A549 (cell line): ENCODE data around the gene ST3GAL6. TPM values are rescaled to one million over a fixed set of nuclear protein-coding genes. Genes with fewer than 3 reads are reported as not detected.

ENCODE experiments used
- ATAC-seq, 2 experiments: fragments of 200-7000 bp in 1 of 2; fragments of >200 bp in 1 of 2; cut with Nextera tagmentation in 1 of 2; cut with Tn5 transposase in 1 of 2; 3 replicates each; pipeline versions ENCODE4 v1.8.0 to v1.9.1; 2018 to 2020; ENCODE audit warnings: mild to moderate bottlenecking in 1 of 2, moderate library complexity in 1 of 2
- CTCF ChIA-PET: fragments of 300-600 bp; sonication (Branson Sonifier 250); formaldehyde crosslinking; extraction: SDS; loops from one replicate; lab custom pipeline; 2021; ENCODE audit warnings: antibody characterized with exemption, inconsistent platforms; lab: Yijun Ruan, JAX
- POLR2A ChIA-PET: fragments of 350-600 bp; formaldehyde crosslinking; extraction: SDS; loops from one replicate; lab custom pipeline; 2021; ENCODE audit warnings: antibody characterized with exemption, inconsistent platforms; lab: Yijun Ruan, JAX
- DNase-seq, 2 experiments: peaks; one replicate each; pipeline versions ENCODE4 v3.0.0 to v3.0.0-alpha.2; 2011 to 2016; ENCODE audit warnings: low read depth in 1 of 2, low spot score in 1 of 2
- FAIRE-seq: peaks from 2 replicates; lab custom pipeline; 2011; peaks lifted over from hg19 to GRCh38; lab: Jason Lieb, UNC
- H3K27ac ChIP-seq, 2 experiments: fragments of >200 bp; sonication (Bioruptor Twin); formaldehyde crosslinking; 3 replicates each; pipeline ENCODE4 v1.5.1; 2016 to 2017
- H3K4me1 ChIP-seq: fragments of >200 bp; sonication (Bioruptor Twin); formaldehyde crosslinking; 3 replicates; pipeline ENCODE4 v1.6.1; 2016
- H3K4me2 ChIP-seq: fragments of >200 bp; sonication (Bioruptor Twin); formaldehyde crosslinking; 3 replicates; pipeline ENCODE4 v1.6.1; 2016
- H3K4me3 ChIP-seq: fragments of >200 bp; sonication (Bioruptor Twin); formaldehyde crosslinking; 3 replicates; pipeline ENCODE4 v1.5.1; 2016
- H3K9me3 ChIP-seq: fragments of >200 bp; sonication (Bioruptor Twin); formaldehyde crosslinking; 3 replicates; pipeline ENCODE4 v1.6.1; 2016
- ATOH8 ChIP-seq: fragments of 250-450 bp; sonication (Bioruptor Pico); IDR thresholded peaks from 2 replicates; pipeline ENCODE4 v1.5.0; 2020; ENCODE audit warnings: low read depth, mild to moderate bottlenecking, moderate library complexity
- CHD4 ChIP-seq: fragments of 200-600 bp; sonication (generic); IDR thresholded peaks from 2 replicates; pipeline ENCODE4 v1.6.1; 2016; ENCODE audit warnings: antibody characterized with exemption, mild to moderate bottlenecking, borderline replicate concordance
- E2F6 ChIP-seq: IDR thresholded peaks from 2 replicates; pipeline ENCODE4 v1.6.1; 2012; ENCODE audit warnings: low read depth, borderline replicate concordance
- EHMT2 ChIP-seq: fragments of 200-600 bp; sonication (generic); IDR thresholded peaks from 2 replicates; pipeline ENCODE4 v1.6.1; 2016; ENCODE audit warnings: antibody characterized with exemption, low read depth, mild to moderate bottlenecking, moderate library complexity
- EP300 ChIP-seq, 2 experiments: fragments of >200 bp; sonication (Bioruptor Twin); formaldehyde crosslinking; IDR thresholded peaks; 2 replicates in 1 of 2; 3 replicates in 1 of 2; pipeline ENCODE4 v1.6.1; 2016 to 2017
- ESRRA ChIP-seq: fragments of 150-350 bp; IDR thresholded peaks from 2 replicates; pipeline ENCODE4 v1.6.1; 2014; ENCODE audit warnings: mild to moderate bottlenecking, low read length, borderline replicate concordance
- FOSL2 ChIP-seq, 2 experiments: fragments of 450-650 bp in 1 of 2; fragments of >200 bp in 1 of 2; sonication (Bioruptor Twin) in 1 of 2; formaldehyde crosslinking; IDR thresholded peaks; 2 replicates each; pipeline versions ENCODE4 v1.5.0 to v1.6.1; 2016 to 2020; ENCODE audit warnings: mild to moderate bottlenecking in 1 of 2, moderate library complexity in 1 of 2
- FOXS1 ChIP-seq: fragments of 250-450 bp; sonication (Bioruptor Pico); IDR thresholded peaks from 2 replicates; pipeline ENCODE4 v1.5.0; 2020; ENCODE audit warnings: mild to moderate bottlenecking, moderate library complexity
- GATA3 ChIP-seq: IDR thresholded peaks from 2 replicates; pipeline ENCODE4 v1.6.1; 2012; ENCODE audit warnings: borderline replicate concordance
- HES2 ChIP-seq: fragments of >200 bp; sonication (Bioruptor Twin); formaldehyde crosslinking; IDR thresholded peaks from 2 replicates; pipeline ENCODE4 v1.6.1; 2016
- HEYL ChIP-seq: fragments of 250-450 bp; sonication (Bioruptor Pico); IDR thresholded peaks from 2 replicates; pipeline ENCODE4 v1.8.0; 2021; ENCODE audit warnings: mild to moderate bottlenecking, moderate library complexity
- HMGXB4 ChIP-seq: fragments of 250-450 bp; sonication (Bioruptor Pico); IDR thresholded peaks from 2 replicates; pipeline ENCODE4 v1.5.0; 2021; ENCODE audit warnings: mild to moderate bottlenecking, moderate library complexity, borderline replicate concordance
- HOXA7 ChIP-seq: fragments of 250-450 bp; sonication (Bioruptor Pico); IDR thresholded peaks from 2 replicates; pipeline ENCODE4 v1.5.0; 2020; ENCODE audit warnings: mild to moderate bottlenecking, moderate library complexity
- HOXB13 ChIP-seq: fragments of 250-450 bp; sonication (Bioruptor Pico); IDR thresholded peaks from 2 replicates; pipeline ENCODE4 v1.5.0; 2020; ENCODE audit warnings: low read depth, mild to moderate bottlenecking, moderate library complexity
- HOXB5 ChIP-seq: fragments of 250-450 bp; sonication (Bioruptor Pico); IDR thresholded peaks from 2 replicates; pipeline ENCODE4 v1.5.0; 2020; ENCODE audit warnings: mild to moderate bottlenecking, moderate library complexity
- JUN ChIP-seq, 2 experiments: fragments of >200 bp; sonication (Bioruptor Twin); formaldehyde crosslinking; IDR thresholded peaks; 2 replicates in 1 of 2; 3 replicates in 1 of 2; pipeline ENCODE4 v1.6.1; 2016 to 2017
- JUNB ChIP-seq: fragments of >200 bp; sonication (Bioruptor Twin); formaldehyde crosslinking; IDR thresholded peaks from 2 replicates; pipeline ENCODE4 v1.6.1; 2016
- KDM5A ChIP-seq: fragments of 200-600 bp; sonication (generic); IDR thresholded peaks from 2 replicates; pipeline ENCODE4 v1.6.1; 2016; ENCODE audit warnings: antibody characterized with exemption, mild to moderate bottlenecking
- MAFK ChIP-seq: fragments of 450-650 bp; IDR thresholded peaks from 2 replicates; pipeline ENCODE4 v1.6.1; 2014; ENCODE audit not compliant: partially characterized antibody
- MAZ ChIP-seq: fragments of 150-350 bp; IDR thresholded peaks from 2 replicates; pipeline ENCODE4 v1.6.1; 2014; ENCODE audit warnings: antibody characterized with exemption, low read depth, low read length, borderline replicate concordance
- NFE2L2 ChIP-seq: fragments of 150-350 bp; conservative IDR thresholded peaks from 2 replicates; pipeline ENCODE4 v1.6.1; 2014; ENCODE audit warnings: low read length
- PBX3 ChIP-seq: IDR thresholded peaks from 2 replicates; pipeline ENCODE4 v1.6.1; 2012
- PHF8 ChIP-seq: fragments of 200-600 bp; sonication (generic); IDR thresholded peaks from 2 replicates; pipeline ENCODE4 v1.6.1; 2016; ENCODE audit warnings: low read depth, mild to moderate bottlenecking, antibody characterized with exemption, moderate library complexity, borderline replicate concordance
- RAD21 ChIP-seq, 2 experiments: fragments of >200 bp in 1 of 2; sonication (Bioruptor Twin) in 1 of 2; formaldehyde crosslinking in 1 of 2; IDR thresholded peaks in 1 of 2; conservative IDR thresholded peaks in 1 of 2; 2 replicates in 1 of 2; 3 replicates in 1 of 2; pipeline ENCODE4 v1.6.1; 2012 to 2018; ENCODE audit warnings: inconsistent platforms in 1 of 2
- SREBF2 ChIP-seq: fragments of 450-650 bp; IDR thresholded peaks from 2 replicates; pipeline ENCODE4 v1.6.1; 2014; ENCODE audit warnings: mild to moderate bottlenecking, moderate library complexity
- TFCP2L1 ChIP-seq: fragments of 250-450 bp; sonication (Bioruptor Pico); IDR thresholded peaks from 2 replicates; pipeline ENCODE4 v1.5.0; 2021; ENCODE audit warnings: mild to moderate bottlenecking
- TP53 ChIP-seq: fragments of 250-450 bp; sonication (Bioruptor Pico); IDR thresholded peaks from 2 replicates; pipeline ENCODE4 v1.5.0; 2021; ENCODE audit warnings: mild to moderate bottlenecking, moderate library complexity
- ZC3H11A ChIP-seq: fragments of 450-650 bp; IDR thresholded peaks from 2 replicates; pipeline ENCODE4 v1.6.1; 2014; ENCODE audit warnings: antibody characterized with exemption, mild to moderate bottlenecking
- ZSCAN20 ChIP-seq: fragments of 250-450 bp; sonication (Bioruptor Pico); IDR thresholded peaks from 2 replicates; pipeline ENCODE4 v1.8.0; 2022; ENCODE audit warnings: mild to moderate bottlenecking, moderate library complexity
- WGBS: methylation state at CpG from one replicate; pipeline ENCODE4 v1.1.6; 2017; ENCODE audit errors: missing lambda C conversion rate; 5-methylcytosine and 5-hydroxymethylcytosine counted together
- polyA plus RNA-seq, 4 experiments: library from polyadenylated mRNA; depleted of rRNA in 3 of 4; stranded (reverse); fragments of >200 nt; fragmentation: RNase III in 1 of 4; extraction: RNeasy Plus Mini Kit Qiagen cat#74134 plus additional on column Dnase treatment in 1 of 4; gene quantifications; 2 replicates in 3 of 4; 3 replicates in 1 of 4; pipeline ENCODE4 v1.2.3, GENCODE V29; 2011 to 2017

ST3GAL6 gene
- polyA plus RNA-seq, 2 of the 4 experiments (the other 2 are of a cell fraction): 1.1 to 1.4 TPM

DNA sequence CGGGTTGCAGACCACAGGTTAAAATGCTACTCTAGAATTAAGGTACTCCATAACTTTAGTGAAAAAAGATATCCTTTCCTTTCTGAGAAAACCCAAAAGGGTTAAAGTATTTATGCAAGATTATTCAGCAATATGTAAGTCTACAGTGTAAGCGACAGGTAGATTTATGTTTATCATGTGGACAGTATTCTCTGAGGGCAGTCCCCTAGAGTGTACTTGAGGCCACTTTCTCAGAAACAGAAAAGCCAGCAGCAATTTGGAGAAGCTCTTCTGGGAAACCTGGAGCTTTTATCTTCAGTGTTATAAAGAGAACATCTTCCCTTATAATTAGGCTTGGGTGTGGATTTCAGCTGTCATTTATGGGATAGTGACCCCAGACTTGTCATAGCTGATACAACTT is 8.9 kb downstream of the ST3GAL6 start:
- Histone ChIP-seq H3K4me3 (no peak overlapping the region), H3K9me3 (no peaks in the 10 kb centered on the region), H3K4me2 (no peak overlapping the region), H3K4me1 (no peaks in the 10 kb centered on the region), H3K27ac (no peak overlapping the region)
- CTCF ChIA-PET: interaction anchor here (1.6 kb wide), 1 partner anchor 170 kb away, joined by 4 read pairs; no protein-coding TSS in a partner anchor
- FAIRE-seq (no peak), DNase-seq (no peak), ATAC-seq (no peak)
- POLR2A ChIA-PET: no interaction called here
- TF ChIP-seq HEYL (CRISPR knock-in tag): no peak
- TF ChIP-seq HMGXB4 (CRISPR knock-in tag): no peak
- no peak for TF ChIP-seq RAD21 (conservative IDR thresholded peaks at IDR 0.05 in 1 of 2, IDR thresholded peaks at IDR 0.05 in 1 of 2)
- no peak for TF ChIP-seq MAFK
- TF ChIP-seq EHMT2: no peak
- no peak for TF ChIP-seq GATA3
- TF ChIP-seq ATOH8 (CRISPR knock-in tag): no peak
- TF ChIP-seq KDM5A: no peak
- WGBS: 74% methylated on average over 2 of the region's 2 CpGs

DNA sequence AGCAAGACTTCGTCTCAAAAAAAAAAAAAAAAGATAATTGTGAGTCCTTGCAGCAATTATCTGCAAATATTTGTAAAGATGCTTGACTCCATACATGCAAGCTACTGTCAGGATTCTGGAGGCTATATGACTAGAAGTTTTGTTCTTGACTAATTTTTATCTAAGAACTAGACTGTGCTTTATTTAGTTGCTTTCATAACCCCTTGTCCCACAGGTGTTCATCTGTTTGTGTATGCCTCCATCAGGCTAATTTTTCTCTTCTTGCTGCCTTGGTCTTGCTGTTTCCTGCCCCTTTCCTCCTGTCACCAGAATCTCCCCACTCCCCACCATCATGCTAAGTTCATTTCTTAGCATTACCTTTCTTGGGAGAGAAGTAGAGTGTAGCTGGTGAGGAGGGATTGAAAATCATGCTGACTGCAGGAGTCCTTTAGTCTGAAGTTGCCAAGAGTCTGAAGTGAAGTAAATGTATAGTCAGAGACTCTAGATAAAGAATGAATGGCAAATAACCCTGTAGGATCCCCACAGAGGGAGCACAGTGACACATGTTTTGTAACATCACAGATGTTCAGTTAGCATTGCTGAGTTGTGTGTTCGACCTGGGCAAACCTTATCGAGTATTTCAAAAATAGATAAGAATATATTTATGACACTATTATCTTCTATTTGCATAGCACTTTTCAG is 12.5 kb downstream of the ST3GAL6 start:
- Histone ChIP-seq H3K27ac (no peak overlapping the region), H3K4me3 (no peak overlapping the region), H3K4me2 (no peak overlapping the region), H3K9me3 (no peaks in the 10 kb centered on the region), H3K4me1 (no peaks in the 10 kb centered on the region)
- TF ChIP-seq HEYL (CRISPR knock-in tag) (no peak), NFE2L2 (no peak), HOXB13 (no peak), HES2 (no peak), JUNB (no peak), ZSCAN20 (CRISPR knock-in tag) (no peak), MAZ (no peak), PHF8 (no peak), GATA3 (no peak), EP300 (IDR thresholded peaks at IDR 0.05) (no peak), E2F6 (no peak)
- ChIA-PET POLR2A (no interaction called here), CTCF (interaction anchor here (1.0 kb wide), 1 partner anchor 18 kb away, joined by 4 read pairs; no protein-coding TSS in a partner anchor)
- ATAC-seq (no peak), DNase-seq (no peak), FAIRE-seq (no peak)
- 71% methylated on average over 3 of the region's 3 CpGs for WGBS

DNA sequence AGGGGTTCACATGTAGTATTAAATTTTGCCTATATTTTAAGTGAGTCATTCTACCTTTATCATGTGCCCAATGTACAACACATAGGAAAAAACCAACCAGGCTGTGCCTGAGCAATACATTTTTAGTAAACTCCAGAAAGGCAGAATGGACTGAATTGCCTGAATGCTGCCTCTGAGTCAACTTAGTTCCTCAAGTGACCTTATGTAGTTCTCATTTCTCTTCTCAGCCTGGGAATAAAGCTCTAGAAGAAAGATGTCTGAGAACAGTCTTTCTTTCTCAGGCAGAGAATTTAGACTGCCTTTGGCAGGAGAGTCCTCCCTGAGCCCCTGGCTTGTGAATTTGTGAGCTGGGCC is 13.0 kb downstream of the ST3GAL6 start:
- no peak for ATAC-seq
- Histone ChIP-seq H3K9me3 (no peaks in the 10 kb centered on the region), H3K4me3 (no peak overlapping the region), H3K4me1 (no peaks in the 10 kb centered on the region), H3K4me2 (no peak overlapping the region), H3K27ac (no peak overlapping the region)
- ChIA-PET CTCF (interaction anchor here (0.7 to 1.0 kb wide), 2 partner anchors 17 to 174 kb away, joined by 3 to 4 read pairs; no protein-coding TSS in a partner anchor), POLR2A (no interaction called here)
- no peak for DNase-seq
- no peak for FAIRE-seq
- TF ChIP-seq TP53 (CRISPR knock-in tag): no peak
- TF ChIP-seq HOXB13: no peak
- TF ChIP-seq JUNB: no peak
- no peak for TF ChIP-seq JUN (IDR thresholded peaks at IDR 0.05)
- TF ChIP-seq ZC3H11A: no peak
- no peak for TF ChIP-seq SREBF2
- TF ChIP-seq EP300 (IDR thresholded peaks at IDR 0.05): no peak
- TF ChIP-seq FOXS1 (CRISPR knock-in tag): no peak
- TF ChIP-seq FOSL2 (IDR thresholded peaks at IDR 0.05): no peak
- no peak for TF ChIP-seq FOSL2 (CRISPR knock-in tag; IDR thresholded peaks at IDR 0.05)
- no peak for TF ChIP-seq HOXB5
- TF ChIP-seq ESRRA: no peak
- no peak for TF ChIP-seq HES2
- TF ChIP-seq GATA3: no peak
- TF ChIP-seq HOXA7 (CRISPR knock-in tag): no peak
- TF ChIP-seq CHD4: no peak
- TF ChIP-seq TFCP2L1 (CRISPR knock-in tag): no peak
- no peak for TF ChIP-seq PBX3
